GM18517 (cell line): ENCODE results near the gene ARMC9.

Experiments
- ATAC-seq: cut with Tn5 transposase; IDR thresholded peaks from one replicate; pipeline ENCODE4 v1.9.1; 2021; ENCODE audit warnings: mild to moderate bottlenecking, moderate library complexity; ENCODE audit not compliant: unreplicated experiment

Gene ARMC9

GRCh38 chr2:231305221-231305620, 106.8 kb downstream of the ARMC9 start:
- no peak for ATAC-seq

- ATAC-seq: no peak
Observed at GRCh38 chr2:231306791-231307393, 108.5 kb downstream of the ARMC9 start.

GRCh38 chr2:231308219-231308618, 109.8 kb downstream of the ARMC9 start:
- no peak for ATAC-seq

GRCh38 chr2:231308631-231309428, 110.4 kb downstream of the ARMC9 start:
- ATAC-seq: no peak

GRCh38 chr2:231312066-231312465, 113.6 kb downstream of the ARMC9 start:
- ATAC-seq: no peak

- ATAC-seq: no peak
Observed at GRCh38 chr2:231315896-231316295, 117.5 kb downstream of the ARMC9 start.

- no peak for ATAC-seq
Observed at GRCh38 chr2:231317579-231317978, 119.1 kb downstream of the ARMC9 start.

- ATAC-seq: no peak
Observed at GRCh38 chr2:231318436-231318835, 120.0 kb downstream of the ARMC9 start.

- ATAC-seq: no peak
Observed at GRCh38 chr2:231318954-231319353, 120.5 kb downstream of the ARMC9 start.

GRCh38 chr2:231319867-231320266, 121.4 kb downstream of the ARMC9 start:
- ATAC-seq: no peak

GRCh38 chr2:231321021-231321420, 122.6 kb downstream of the ARMC9 start:
- ATAC-seq: no peak

- no peak for ATAC-seq
Observed at GRCh38 chr2:231321556-231322334, 123.3 kb downstream of the ARMC9 start.

GRCh38 chr2:231323316-231323715, 124.9 kb downstream of the ARMC9 start:
- no peak for ATAC-seq

GRCh38 chr2:231325826-231326225, 127.4 kb downstream of the ARMC9 start:
- ATAC-seq: no peak

GRCh38 chr2:231326404-231326803, 128.0 kb downstream of the ARMC9 start:
- ATAC-seq: no peak

GRCh38 chr2:231330311-231330710, 131.9 kb downstream of the ARMC9 start:
- ATAC-seq: no peak

GRCh38 chr2:231331533-231331932, 133.1 kb downstream of the ARMC9 start:
- ATAC-seq: no peak

- ATAC-seq: no peak
Observed at GRCh38 chr2:231332388-231332787, 134.0 kb downstream of the ARMC9 start.

GRCh38 chr2:231332872-231333500, 134.6 kb downstream of the ARMC9 start:
- ATAC-seq: no peak

- ATAC-seq: no peak
Observed at GRCh38 chr2:231334179-231334930, 135.9 kb downstream of the ARMC9 start.

- no peak for ATAC-seq
Observed at GRCh38 chr2:231334981-231335380, 136.6 kb downstream of the ARMC9 start.
